Spleen (tissue), 7 donors: Measurements from ENCODE around the gene AP3B1.

Experiments
- POLR2A ChIP-seq, 3 donors: fragments of 450-650 bp; IDR thresholded peaks; one replicate each; pipeline ENCODE4 v1.5.1; 2017; ENCODE audit warnings: antibody characterized with exemption in 3 of 3, mild to moderate bottlenecking in 1 of 3
- TF ChIP-seq, protein P1 (sequence below), 11 experiments: fragments of 200-600 bp in 7 of 11; fragments of 450-650 bp in 4 of 11; sonication (generic) in 4 of 11; IDR thresholded peaks in 8 of 11; conservative IDR thresholded peaks in 3 of 11; 1 replicate in 7 of 11; 2 replicates in 4 of 11; pipeline versions ENCODE4 v1.4.0 to v1.8.0; 2016 to 2021; ENCODE audit warnings: antibody characterized with exemption in 11 of 11, inconsistent platforms in 4 of 11, mild to moderate bottlenecking in 1 of 11
- donor health status: DM: no; HTN: no; CAD: no; lungs with moderate emphysema.
- donor health status: DM: no; HTN: no; CAD: no.
- donor health status: DM: no; HTN: no; CAD: no.

- TF ChIP-seq, protein P1, sequence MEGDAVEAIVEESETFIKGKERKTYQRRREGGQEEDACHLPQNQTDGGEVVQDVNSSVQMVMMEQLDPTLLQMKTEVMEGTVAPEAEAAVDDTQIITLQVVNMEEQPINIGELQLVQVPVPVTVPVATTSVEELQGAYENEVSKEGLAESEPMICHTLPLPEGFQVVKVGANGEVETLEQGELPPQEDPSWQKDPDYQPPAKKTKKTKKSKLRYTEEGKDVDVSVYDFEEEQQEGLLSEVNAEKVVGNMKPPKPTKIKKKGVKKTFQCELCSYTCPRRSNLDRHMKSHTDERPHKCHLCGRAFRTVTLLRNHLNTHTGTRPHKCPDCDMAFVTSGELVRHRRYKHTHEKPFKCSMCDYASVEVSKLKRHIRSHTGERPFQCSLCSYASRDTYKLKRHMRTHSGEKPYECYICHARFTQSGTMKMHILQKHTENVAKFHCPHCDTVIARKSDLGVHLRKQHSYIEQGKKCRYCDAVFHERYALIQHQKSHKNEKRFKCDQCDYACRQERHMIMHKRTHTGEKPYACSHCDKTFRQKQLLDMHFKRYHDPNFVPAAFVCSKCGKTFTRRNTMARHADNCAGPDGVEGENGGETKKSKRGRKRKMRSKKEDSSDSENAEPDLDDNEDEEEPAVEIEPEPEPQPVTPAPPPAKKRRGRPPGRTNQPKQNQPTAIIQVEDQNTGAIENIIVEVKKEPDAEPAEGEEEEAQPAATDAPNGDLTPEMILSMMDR (IDR thresholded peaks at IDR 0.05 in 8 of 11, conservative IDR thresholded peaks at IDR 0.05 in 3 of 11): no peak
- TF ChIP-seq POLR2A (IDR thresholded peaks at IDR 0.05): no peak
Observed at GRCh38 chr5:78245136-78245535, 49.4 kb downstream of the AP3B1 start.
